ENCODE measurements around the gene KIF1C.

Gene KIF1C
- 30.2 reads per million, percentile 56 among the genes with 10 or more reads in this experiment for total RNA-seq

GRCh38 chr17:4997302-4998026 lies at the start of gene KIF1C, which contains the start of gene INCA1:
Gene KIF1C (plus strand): TSS chr17:4997950. CDS start chr17:5000247, 2,297 bp downstream.
Gene INCA1 (minus strand): TSS chr17:4997522. CDS start chr17:4994437, 3,085 bp downstream.
- peak; percentile 85 for DNase-seq

GRCh38 chr17:4948166-4948930 lies 49.4 kb upstream of the KIF1C start, which contains the start of gene PFN1:
Gene PFN1 (minus strand): TSS chr17:4948530. CDS start chr17:4948394, 136 bp downstream.
- DNase-seq: peak; percentile 83

GRCh38 chr17:4948931-4949320 lies 48.8 kb upstream of the KIF1C start:
- peak; percentile 46 for DNase-seq

GRCh38 chr17:4949321-4950074 lies 48.3 kb upstream of the KIF1C start:
- DNase-seq: peak; percentile 67

- no peak for DNase-seq
Observed at GRCh38 chr17:4950075-4950745, 47.5 kb upstream of the KIF1C start.

- no peak for DNase-seq
Observed at GRCh38 chr17:4950746-4951204, 47.0 kb upstream of the KIF1C start, which contains the start of gene ENO3. Gene ENO3 (plus strand): TSS chr17:4951119. CDS start chr17:4951830, 711 bp downstream.

GRCh38 chr17:4951486-4951885 lies 46.3 kb upstream of the KIF1C start:
- DNase-seq: no peak

- no peak for DNase-seq
Observed at GRCh38 chr17:4953451-4953961, 44.2 kb upstream of the KIF1C start.

- no peak for DNase-seq
Observed at GRCh38 chr17:4955091-4955490, 42.7 kb upstream of the KIF1C start.

GRCh38 chr17:4956493-4957061 lies 41.2 kb upstream of the KIF1C start:
- peak; percentile 34 for DNase-seq

GRCh38 chr17:4958102-4958501 lies 39.6 kb upstream of the KIF1C start:
- no peak for DNase-seq

GRCh38 chr17:4959261-4959965 lies 38.3 kb upstream of the KIF1C start:
- DNase-seq: no peak

GRCh38 chr17:4960279-4960922 lies 37.3 kb upstream of the KIF1C start:
- DNase-seq: no peak

- no peak for DNase-seq
Observed at GRCh38 chr17:4965311-4965986, 32.3 kb upstream of the KIF1C start.

GRCh38 chr17:4966844-4967538 lies 30.8 kb upstream of the KIF1C start:
- DNase-seq: peak; percentile 89

GRCh38 chr17:4967539-4968485 lies 29.9 kb upstream of the KIF1C start, which contains the start of gene SPAG7:
Gene SPAG7 (minus strand): TSS chr17:4967817. CDS start chr17:4967804, 13 bp downstream.
- peak; percentile 86 for DNase-seq

- no peak for DNase-seq
Observed at GRCh38 chr17:4968486-4969046, 29.2 kb upstream of the KIF1C start.

All from effector CD4-positive, alpha-beta T cell (primary cell).